Large intestine (tissue), 12 donors: ENCODE results near the gene SMIM1. TPM values are rescaled to one million over a fixed set of nuclear protein-coding genes. Genes with fewer than 3 reads are reported as not detected.
A peak's percentile ranks its signal among the peaks of the same experiment; 100 is the strongest.
"Not testable (repeated sequence)": the region's sequence is repeated elsewhere in the genome, so short reads cannot be mapped to it uniquely, and the experiment has no call there.

Experiments used
- DNase-seq, 2 donors: peaks; one replicate each; pipeline versions ENCODE4 v3.0.0 to v3.0.0-alpha.2; 2013
- H3K27ac ChIP-seq: one replicate; pipeline ENCODE4 v1.5.1; 2013; ENCODE audit warnings: low read length
- H3K27me3 ChIP-seq: 2 replicates; pipeline ENCODE4 v1.6.1; 2013; ENCODE audit warnings: low read length; ENCODE audit not compliant: control insufficient read depth, insufficient read depth
- H3K36me3 ChIP-seq: 2 replicates; pipeline ENCODE4 v1.6.1; 2013; ENCODE audit warnings: low read length; ENCODE audit not compliant: control insufficient read depth, insufficient read depth
- H3K4me1 ChIP-seq: one replicate; pipeline ENCODE4 v1.6.1; 2013; ENCODE audit warnings: low read length; ENCODE audit not compliant: control insufficient read depth, insufficient read depth
- H3K4me3 ChIP-seq: one replicate; pipeline ENCODE4 v1.5.1; 2013; ENCODE audit warnings: low read length
- H3K9me3 ChIP-seq: one replicate; pipeline ENCODE4 v1.6.1; 2013; ENCODE audit warnings: mild to moderate bottlenecking, low read depth, low read length, moderate library complexity; ENCODE audit not compliant: control insufficient read depth
- WGBS: methylation state at CpG from one replicate; pipeline ENCODE4 v1.1.5; 2013; ENCODE audit warnings: low lambda C conversion rate; ENCODE audit not compliant: insufficient coverage; 5-methylcytosine and 5-hydroxymethylcytosine counted together
- long read RNA-seq, 11 donors: transcript quantifications; one replicate each; lab custom pipeline, GENCODE V29; 2026
- polyA plus RNA-seq: library from polyadenylated mRNA; unstranded; fragments of 120-200 nt; gene quantifications from one replicate; pipeline ENCODE4 v1.2.1, GENCODE V29; 2013

Gene SMIM1
- polyA plus RNA-seq = 66.0 TPM
- long read RNA-seq, donor 1, transcript SMIM1-204 (4 exons, 446 nt) = major isoform, 20 of 33 reads
- long read RNA-seq, donor 1, partial matches to known transcripts = 10 of 33 reads
- long read RNA-seq, donor 1, other reads (novel, unspliced or antisense) = 0 of 33 reads
- long read RNA-seq, donor 2, transcript SMIM1-201 (4 exons, 547 nt) = minor isoform, 5 of 42 reads
- long read RNA-seq, donor 2, transcript SMIM1-204 (4 exons, 446 nt) = major isoform, 15 of 42 reads
- long read RNA-seq, donor 2, partial matches to known transcripts = 22 of 42 reads
- long read RNA-seq, donor 2, other reads (novel, unspliced or antisense) = 0 of 42 reads
- long read RNA-seq, donor 3 = 0 reads
- long read RNA-seq, donor 4, partial matches to known transcripts = 5 of 10 reads
- long read RNA-seq, donor 4, other reads (novel, unspliced or antisense) = 0 of 10 reads
- long read RNA-seq, donor 5, transcript SMIM1-204 (4 exons, 446 nt) = major isoform, 10 of 10 reads
- long read RNA-seq, donor 5, partial matches to known transcripts = 0 of 10 reads
- long read RNA-seq, donor 5, other reads (novel, unspliced or antisense) = 0 of 10 reads
- long read RNA-seq, donor 6, transcript SMIM1-201 (4 exons, 547 nt) = minor isoform, 6 of 52 reads
- long read RNA-seq, donor 6, transcript SMIM1-204 (4 exons, 446 nt) = major isoform, 12 of 52 reads
- long read RNA-seq, donor 6, partial matches to known transcripts = 32 of 52 reads
- long read RNA-seq, donor 6, other reads (novel, unspliced or antisense) = 0 of 52 reads
- long read RNA-seq, donor 7, partial matches to known transcripts = 0 of 4 reads
- long read RNA-seq, donor 7, other reads (novel, unspliced or antisense) = 0 of 4 reads
- long read RNA-seq, donor 8, transcript SMIM1-204 (4 exons, 446 nt) = minor isoform, 17 of 94 reads
- long read RNA-seq, donor 8, transcript SMIM1-201 (4 exons, 547 nt) = major isoform, 57 of 94 reads
- long read RNA-seq, donor 8, partial matches to known transcripts = 19 of 94 reads
- long read RNA-seq, donor 8, other reads (novel, unspliced or antisense) = 0 of 94 reads
- long read RNA-seq, donor 9, transcript SMIM1-201 (4 exons, 547 nt) = minor isoform, 8 of 66 reads
- long read RNA-seq, donor 9, transcript SMIM1-204 (4 exons, 446 nt) = major isoform, 34 of 66 reads
- long read RNA-seq, donor 9, partial matches to known transcripts = 23 of 66 reads
- long read RNA-seq, donor 9, other reads (novel, unspliced or antisense) = 0 of 66 reads
- long read RNA-seq, donor 10, transcript SMIM1-201 (4 exons, 547 nt) = minor isoform, 6 of 45 reads
- long read RNA-seq, donor 10, transcript SMIM1-204 (4 exons, 446 nt) = major isoform, 13 of 45 reads
- long read RNA-seq, donor 10, partial matches to known transcripts = 25 of 45 reads
- long read RNA-seq, donor 10, other reads (novel, unspliced or antisense) = 0 of 45 reads
- long read RNA-seq, donor 11, transcript SMIM1-204 (4 exons, 446 nt) = minor isoform, 9 of 38 reads
- long read RNA-seq, donor 11, transcript SMIM1-201 (4 exons, 547 nt) = major isoform, 17 of 38 reads
- long read RNA-seq, donor 11, partial matches to known transcripts = 11 of 38 reads
- long read RNA-seq, donor 11, other reads (novel, unspliced or antisense) = 0 of 38 reads

GRCh38 chr1:3772715-3773571 is at the start of gene SMIM1:
TSS of gene SMIM1 (plus strand) at chr1:3772749. CDS start at chr1:3775374, 2,625 bp downstream.
- DNase-seq = peak; percentile 74 to 87
- no CpG with 5 or more reads among the region's 55 CpGs for WGBS
- peak within 1 kb of the TSS; percentile 70 for H3K4me3 ChIP-seq
- no peaks in the 10 kb centered on the region for H3K9me3 ChIP-seq
- peaks cover 2% of the 10 kb centered on the region for H3K36me3 ChIP-seq
- H3K27ac ChIP-seq = peak within 1 kb of the TSS; percentile 96
- no peaks in the 10 kb centered on the region for H3K27me3 ChIP-seq
- H3K4me1 ChIP-seq = peaks cover 40% of the 10 kb centered on the region

GRCh38 chr1:3722846-3723245 is 49.7 kb upstream of the SMIM1 start:
- H3K4me3 ChIP-seq = no peak overlapping the region
- H3K9me3 ChIP-seq = no peaks in the 10 kb centered on the region
- no peaks in the 10 kb centered on the region for H3K4me1 ChIP-seq
- WGBS = no CpG with 5 or more reads among the region's 3 CpGs
- H3K36me3 ChIP-seq = no peaks in the 10 kb centered on the region
- H3K27ac ChIP-seq = no peak overlapping the region
- peaks cover 18% of the 10 kb centered on the region for H3K27me3 ChIP-seq
- DNase-seq = no peak

GRCh38 chr1:3724416-3725030 is 48.0 kb upstream of the SMIM1 start:
- WGBS = 80% methylated on average over 1 of the region's 18 CpGs
- H3K4me3 ChIP-seq, H3K27me3 ChIP-seq: not testable (repeated sequence)

GRCh38 chr1:3725366-3725765 is 47.2 kb upstream of the SMIM1 start:
- Histone ChIP-seq H3K4me1 (no peaks in the 10 kb centered on the region), H3K27ac (no peak overlapping the region), H3K9me3 (no peaks in the 10 kb centered on the region), H3K36me3 (no peaks in the 10 kb centered on the region), H3K4me3 (no peak overlapping the region), H3K27me3 (no peaks in the 10 kb centered on the region)
- DNase-seq = no peak
- WGBS = no CpG with 5 or more reads among the region's 2 CpGs

More at GRCh38 chr1:3724416-3725030, 48.0 kb upstream of the SMIM1 start:
- DNase-seq = peak; percentile 39 to 45
- H3K27ac ChIP-seq, H3K36me3 ChIP-seq, H3K9me3 ChIP-seq, H3K4me1 ChIP-seq: not testable (repeated sequence)

GRCh38 chr1:3727042-3727824 is 45.3 kb upstream of the SMIM1 start:
- no peaks in the 10 kb centered on the region for H3K9me3 ChIP-seq
- peaks cover 3% of the 10 kb centered on the region for H3K4me1 ChIP-seq
- no peaks in the 10 kb centered on the region for H3K36me3 ChIP-seq
- no CpG with 5 or more reads among the region's 37 CpGs for WGBS
- no peak overlapping the region for H3K27ac ChIP-seq
- H3K27me3 ChIP-seq = peaks cover 4% of the 10 kb centered on the region
- no peak for DNase-seq
- no peak overlapping the region for H3K4me3 ChIP-seq

GRCh38 chr1:3727825-3728776 is 44.4 kb upstream of the SMIM1 start:
- DNase-seq = no peak
- peaks cover 10% of the 10 kb centered on the region for H3K4me1 ChIP-seq
- WGBS = no CpG with 5 or more reads among the region's 31 CpGs
- H3K27ac ChIP-seq = no peak overlapping the region
- H3K36me3 ChIP-seq = no peaks in the 10 kb centered on the region
- H3K9me3 ChIP-seq = no peaks in the 10 kb centered on the region
- peaks cover 8% of the 10 kb centered on the region for H3K27me3 ChIP-seq
- H3K4me3 ChIP-seq = no peak overlapping the region

- no peak overlapping the region for H3K27ac ChIP-seq
- H3K4me1 ChIP-seq = peaks cover 25% of the 10 kb centered on the region
- no peak for DNase-seq
- H3K9me3 ChIP-seq = no peaks in the 10 kb centered on the region
- H3K4me3 ChIP-seq = no peak overlapping the region
- WGBS = no CpG with 5 or more reads among the region's 32 CpGs
- H3K36me3 ChIP-seq = no peaks in the 10 kb centered on the region
- H3K27me3 ChIP-seq = peaks cover 8% of the 10 kb centered on the region
Measured at GRCh38 chr1:3729594-3730542, 42.7 kb upstream of the SMIM1 start.
